HCT116 (cell line): Measurements from ENCODE around the gene CLSTN3. TPM values are rescaled to one million over a fixed set of nuclear protein-coding genes. Genes with fewer than 3 reads are reported as not detected.

Source experiments
- ATAC-seq: fragments of 200-7000 bp; cut with Tn5 transposase; 2 replicates; pipeline ENCODE4 v1.9.1; 2020; ENCODE audit warnings: mild to moderate bottlenecking, moderate library complexity
- BruUV-seq: library from RNA; stranded (reverse); fragments of 400-500 nt; replicated peaks from 2 replicates; lab custom pipeline; 2021; lab: Mats Ljungman, UMichigan
- CTCF ChIA-PET: fragments of 300-600 bp; sonication (Branson Sonifier 250); formaldehyde crosslinking; loops from one replicate; lab custom pipeline; 2021; ENCODE audit warnings: antibody characterized with exemption; lab: Charles Lee
- POLR2A ChIA-PET: fragments of 300-600, 350-600 bp; sonication (Branson Sonifier 250); formaldehyde crosslinking; loops from one replicate; lab custom pipeline; 2021; ENCODE audit warnings: antibody characterized with exemption; lab: Charles Lee
- RAD21 ChIA-PET, 2 experiments: fragments of 300-600 bp; sonication (Branson Sonifier 250); formaldehyde crosslinking; loops; one replicate each; lab custom pipeline; 2023; ENCODE audit warnings: low total read pairs in 2 of 2; ENCODE audit not compliant: uncharacterized antibody in 2 of 2, unreplicated experiment in 2 of 2, low non-redundant PET in 1 of 2; lab: Charles Lee
- DNase-seq: peaks from one replicate; pipeline ENCODE4 v3.0.0-alpha.2; 2010; ENCODE audit warnings: low read depth, low spot score
- H2AFZ ChIP-seq: fragments of 200-600 bp; shearing (Covaris generic), sonication (generic); 2 replicates; pipeline ENCODE4 v1.6.1; 2017; ENCODE audit warnings: low read depth, mixed run types, mixed read lengths, antibody characterized with exemption, low read length; ENCODE audit not compliant: poor library complexity, severe bottlenecking
- H3K27ac ChIP-seq: 2 replicates; pipeline ENCODE4 v1.5.1; 2012; ENCODE audit warnings: low read depth, low read length
- H3K27me3 ChIP-seq: fragments of 200-600 bp; sonication (generic); 2 replicates; pipeline ENCODE4 v1.6.1; 2016; ENCODE audit warnings: mixed run types, low read length, mixed read lengths; ENCODE audit not compliant: insufficient read depth
- H3K36me3 ChIP-seq, 2 experiments: fragments of 200-500 bp in 1 of 2; fragments of 200-600 bp in 1 of 2; sonication (Bioruptor generic) in 1 of 2; sonication (generic) in 1 of 2; 2 replicates each; pipeline versions ENCODE4 v1.5.1 to v1.6.1; 2014 to 2016; ENCODE audit warnings: low read length in 2 of 2, inconsistent platforms in 1 of 2, mixed read lengths in 1 of 2, mixed run types in 1 of 2; ENCODE audit not compliant: insufficient read depth in 2 of 2, control insufficient read depth in 1 of 2
- H3K4me1 ChIP-seq, 2 experiments: fragments of 200-600 bp in 1 of 2; sonication (generic) in 1 of 2; 2 replicates each; pipeline versions ENCODE4 v1.5.1 to v1.6.1; 2012 to 2017; ENCODE audit warnings: low read length in 2 of 2, inconsistent platforms in 1 of 2, mild to moderate bottlenecking in 1 of 2, mixed read lengths in 1 of 2, mixed run types in 1 of 2, moderate library complexity in 1 of 2; ENCODE audit not compliant: insufficient read depth in 2 of 2, control insufficient read depth in 1 of 2
- H3K4me2 ChIP-seq: fragments of 200-600 bp; sonication (generic); 2 replicates; pipeline ENCODE4 v1.6.1; 2017; ENCODE audit warnings: mixed run types, low read length, mixed read lengths
- H3K4me3 ChIP-seq, 2 experiments: fragments of 200-600 bp in 1 of 2; sonication (generic) in 1 of 2; replicated peaks in 1 of 2; 2 replicates each; pipeline ENCODE4 v1.5.1; 2011 to 2016; ENCODE audit warnings: low read length in 2 of 2, control low read depth in 1 of 2, low read depth in 1 of 2, mild to moderate bottlenecking in 1 of 2, mixed read lengths in 1 of 2, mixed run types in 1 of 2
- H3K79me2 ChIP-seq: fragments of 200-600 bp; sonication (generic); 2 replicates; pipeline ENCODE4 v1.6.1; 2017; ENCODE audit warnings: mild to moderate bottlenecking, mixed run types, low read length, moderate library complexity, mixed read lengths; ENCODE audit not compliant: insufficient read depth
- H3K9ac ChIP-seq: fragments of 200-600 bp; sonication (generic); 2 replicates; pipeline ENCODE4 v1.6.1; 2016; ENCODE audit warnings: low read length, mixed read lengths
- H3K9me2 ChIP-seq: fragments of 200-600 bp; sonication (generic), shearing (Covaris generic); 2 replicates; pipeline ENCODE4 v1.6.1; 2017; ENCODE audit warnings: mixed run types, mild to moderate bottlenecking, moderate library complexity; ENCODE audit not compliant: insufficient read depth
- H3K9me3 ChIP-seq, 2 experiments: fragments of 200-500 bp in 1 of 2; fragments of 200-600 bp in 1 of 2; sonication (Bioruptor generic) in 1 of 2; sonication (generic) in 1 of 2; 2 replicates each; pipeline ENCODE4 v1.6.1; 2014 to 2017; ENCODE audit warnings: low read length in 2 of 2, mixed read lengths in 2 of 2, inconsistent platforms in 1 of 2, low read depth in 1 of 2, mild to moderate bottlenecking in 1 of 2, mixed run types in 1 of 2, moderate library complexity in 1 of 2; ENCODE audit not compliant: control insufficient read depth in 1 of 2, insufficient read depth in 1 of 2
- H4K20me1 ChIP-seq: fragments of 200-600 bp; sonication (generic), shearing (Covaris generic); 2 replicates; pipeline ENCODE4 v1.6.1; 2017; ENCODE audit warnings: mixed run types, mild to moderate bottlenecking, moderate library complexity; ENCODE audit not compliant: insufficient read depth
- EZH2 ChIP-seq: fragments of 200-600 bp; sonication (generic); IDR thresholded peaks from 2 replicates; pipeline ENCODE4 v1.6.1; 2017; ENCODE audit warnings: antibody characterized with exemption, mixed run types
- EZH2phosphoT487 ChIP-seq: fragments of 200-600 bp; IDR thresholded peaks from 2 replicates; pipeline ENCODE4 v1.6.1; 2018; ENCODE audit warnings: antibody characterized with exemption, borderline replicate concordance
- FOSL1 ChIP-seq: IDR thresholded peaks from 2 replicates; pipeline ENCODE4 v1.6.1; 2012; ENCODE audit warnings: low read depth
- JUND ChIP-seq: IDR thresholded peaks from 2 replicates; pipeline ENCODE4 v1.6.1; 2012
- RAD21 ChIP-seq: IDR thresholded peaks from 2 replicates; pipeline ENCODE4 v1.6.1; 2012; ENCODE audit warnings: low read depth, mild to moderate bottlenecking
- SRF ChIP-seq: IDR thresholded peaks from 2 replicates; pipeline ENCODE4 v1.6.1; 2012; ENCODE audit warnings: low read depth
- YY1 ChIP-seq: IDR thresholded peaks from 2 replicates; pipeline ENCODE4 v1.6.1; 2011; ENCODE audit warnings: low read length, low read depth, moderate library complexity, mild to moderate bottlenecking; ENCODE audit not compliant: insufficient replicate concordance; ENCODE audit errors: extremely low read depth
- ZFX ChIP-seq: fragments of 450-650 bp; IDR thresholded peaks from 2 replicates; pipeline ENCODE4 v1.6.1; 2017
- ZNF274 ChIP-seq: fragments of 200-500 bp; sonication (Bioruptor generic); IDR thresholded peaks from 2 replicates; pipeline ENCODE4 v1.6.1; 2014; ENCODE audit warnings: mild to moderate bottlenecking, low read depth, low read length, inconsistent platforms
- intact Hi-C: fragments of 100-400 bp; cut with micrococcal nuclease; formaldehyde crosslinking; loops from 2 replicates; pipeline ENCODE4 v1.10.0; 2022
- total RNA-seq: library from RNA; stranded (reverse); gene quantifications from one replicate; pipeline ENCODE4 v1.2.1, GENCODE V29; 2021; ENCODE audit not compliant: unreplicated experiment

Gene CLSTN3
- total RNA-seq, 1 experiment from 2014 or later: 23.0 TPM

DNA sequence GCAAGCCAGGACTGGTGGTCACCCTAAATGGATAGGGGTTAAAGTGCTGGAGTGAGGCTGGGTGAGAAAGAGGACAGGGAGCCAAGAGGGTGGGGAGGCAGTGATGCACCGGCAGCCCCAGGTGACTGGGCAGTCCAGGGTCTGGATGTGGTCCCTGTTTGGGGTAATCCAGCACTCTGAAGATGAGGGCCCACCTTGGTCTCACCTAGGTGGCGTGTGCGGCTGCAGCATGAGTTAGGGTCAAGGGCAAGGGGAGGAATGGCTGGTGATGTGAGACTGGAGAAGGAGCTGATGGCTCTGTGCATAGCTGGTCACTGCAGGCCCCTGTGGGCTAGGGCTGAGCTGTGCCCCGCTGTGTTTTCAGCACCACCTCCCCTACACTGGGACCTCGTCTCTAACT is 19.5 kb upstream of the CLSTN3 start (continued):
- TF ChIP-seq FOSL1 (no peak), RAD21 (no peak), ZFX (no peak), ZNF274 (no peak)

DNA sequence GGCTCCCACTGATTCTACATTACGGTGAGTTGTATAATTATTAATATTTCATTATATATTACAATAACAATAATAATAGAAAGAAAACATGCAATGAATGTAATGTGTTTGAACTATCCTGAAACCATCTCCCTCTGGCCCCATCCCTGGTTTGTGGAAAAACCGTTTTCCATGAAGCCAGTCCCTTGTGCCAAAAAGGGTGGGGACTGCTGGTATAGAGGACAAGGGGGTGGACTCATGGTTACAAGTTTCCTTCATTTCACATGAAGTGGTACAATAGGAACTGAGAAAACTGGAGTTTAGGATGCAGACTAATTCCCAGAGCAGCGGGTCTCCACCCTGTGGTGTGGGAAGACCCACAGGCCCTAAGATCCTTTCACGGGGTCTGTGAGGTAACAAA is 18.1 kb upstream of the CLSTN3 start:
- no peak for DNase-seq

More for the DNA sequence above, 18.1 kb upstream of the CLSTN3 start:
- Histone ChIP-seq H3K9me3 (0 out of 4 replicates have a peak, but pooled peaks cover 0 to under 1% of the 10 kb centered on the region in 2 experiments), H3K79me2 (peaks cover 16% of the 10 kb centered on the region), H3K4me3 (no peak overlapping the region), H3K27ac (no peak overlapping the region), H2AFZ (no peak overlapping the region), H3K9me2 (no peaks in the 10 kb centered on the region), H3K9ac (no peak overlapping the region), H4K20me1 (no peaks in the 10 kb centered on the region), H3K36me3 (peaks cover 0 to 4% of the 10 kb centered on the region in 2 experiments; a peak in 1 of 4 replicates), H3K27me3 (no peaks in the 10 kb centered on the region), H3K4me2 (no peak overlapping the region), H3K4me1 (peaks cover 4 to 16% of the 10 kb centered on the region in 2 experiments; a peak in 3 of 4 replicates)
- POLR2A ChIA-PET: interaction anchor here (3.6 kb wide), 1 partner anchor 167 kb away, joined by 29 read pairs; the partner anchor contains the start of genes C12orf57 and RNU7-1
- TF ChIP-seq JUND: no peak
- TF ChIP-seq EZH2: no peak
- no peak for TF ChIP-seq ZNF274
- TF ChIP-seq YY1: no peak
- no peak for TF ChIP-seq EZH2phosphoT487
- TF ChIP-seq SRF: no peak
- no peak for ATAC-seq
- RAD21 ChIA-PET: interaction anchor here in 1 of 2 experiments (1.1 kb wide), 1 partner anchor 168 kb away, joined by 5 read pairs; the partner anchor contains the start of genes C12orf57 and RNU7-1
- CTCF ChIA-PET: interaction anchor here (1.7 to 2.0 kb wide), 3 partner anchors 166 to 243 kb away, joined by 7 to 8 read pairs (median 7); partner anchors contain the start of genes C12orf57 and RNU7-1
- intact Hi-C loops: no loop called here
- BruUV-seq: no TSS peak
